Skeletal muscle cell (primary cell): ENCODE data around the gene GFI1.
"Not testable (repeated sequence)": the region's sequence is repeated elsewhere in the genome, so short reads cannot be mapped to it uniquely, and the experiment has no call there.

ENCODE experiments used
- DNase-seq: peaks from one replicate; pipeline ENCODE4 v3.0.0-alpha.2; 2010; ENCODE audit warnings: low read depth
- H3K4me3 ChIP-seq: 2 replicates; pipeline ENCODE4 v1.5.1; 2011; ENCODE audit warnings: low read depth, mild to moderate bottlenecking, control low read depth, low read length, moderate library complexity

The GFI1 gene

DNA sequence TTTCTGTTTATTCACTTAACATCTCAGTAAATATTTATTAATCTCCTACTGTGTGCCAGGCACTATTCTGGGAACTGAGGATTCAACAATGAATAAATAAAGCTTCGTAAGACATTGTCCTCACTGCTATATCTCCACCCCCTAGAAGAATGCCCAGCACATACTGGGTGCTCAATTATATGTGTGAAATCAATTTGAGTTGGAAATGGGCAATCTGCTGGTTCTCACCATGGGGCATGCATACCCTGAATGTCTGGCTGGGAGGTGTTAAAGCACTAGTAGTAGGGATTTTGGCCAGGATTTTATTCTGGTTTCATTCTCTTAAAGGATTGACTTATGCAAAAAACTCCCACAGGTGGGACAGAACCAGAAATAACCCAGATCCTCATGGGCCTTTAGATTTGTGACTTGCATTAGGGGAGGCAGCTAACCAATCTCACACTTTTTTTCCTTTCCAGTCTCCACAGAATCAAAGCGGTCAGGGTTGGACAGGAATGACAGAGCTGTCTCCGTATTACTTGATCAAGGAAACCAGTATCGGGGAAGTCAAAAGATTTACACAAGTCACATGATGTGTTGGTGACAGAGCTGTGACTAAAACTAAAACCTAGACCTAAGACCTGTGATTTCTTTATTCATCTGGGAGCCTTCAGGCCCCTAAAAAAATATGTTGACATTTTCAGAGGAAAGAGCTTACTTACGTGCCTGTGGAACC, 12.8 kb downstream of the GFI1 start:
- DNase-seq, result no peak

DNA sequence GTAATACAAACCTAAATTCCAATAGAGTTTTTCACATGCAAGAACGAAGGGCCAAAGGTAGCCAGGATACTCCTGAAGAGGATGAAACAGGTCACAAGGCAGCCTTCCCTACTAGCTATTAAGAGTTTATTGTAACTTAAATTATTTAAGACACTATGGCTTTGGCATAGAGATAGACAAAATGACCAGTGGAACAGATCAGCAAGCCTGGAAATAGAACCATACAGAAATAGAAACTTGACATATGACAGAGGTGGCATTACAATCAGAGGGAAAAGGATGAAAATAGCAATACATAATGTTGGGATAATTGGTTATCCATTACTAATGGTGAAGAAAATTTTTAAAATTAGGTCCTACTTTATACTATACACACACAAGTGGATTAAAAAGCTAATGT, 16.5 kb downstream of the GFI1 start:
- no peak for DNase-seq
- H3K4me3 ChIP-seq, result no peak overlapping the region

More for the DNA sequence above, 12.8 kb downstream of the GFI1 start:
- H3K4me3 ChIP-seq, result no peak overlapping the region

DNA sequence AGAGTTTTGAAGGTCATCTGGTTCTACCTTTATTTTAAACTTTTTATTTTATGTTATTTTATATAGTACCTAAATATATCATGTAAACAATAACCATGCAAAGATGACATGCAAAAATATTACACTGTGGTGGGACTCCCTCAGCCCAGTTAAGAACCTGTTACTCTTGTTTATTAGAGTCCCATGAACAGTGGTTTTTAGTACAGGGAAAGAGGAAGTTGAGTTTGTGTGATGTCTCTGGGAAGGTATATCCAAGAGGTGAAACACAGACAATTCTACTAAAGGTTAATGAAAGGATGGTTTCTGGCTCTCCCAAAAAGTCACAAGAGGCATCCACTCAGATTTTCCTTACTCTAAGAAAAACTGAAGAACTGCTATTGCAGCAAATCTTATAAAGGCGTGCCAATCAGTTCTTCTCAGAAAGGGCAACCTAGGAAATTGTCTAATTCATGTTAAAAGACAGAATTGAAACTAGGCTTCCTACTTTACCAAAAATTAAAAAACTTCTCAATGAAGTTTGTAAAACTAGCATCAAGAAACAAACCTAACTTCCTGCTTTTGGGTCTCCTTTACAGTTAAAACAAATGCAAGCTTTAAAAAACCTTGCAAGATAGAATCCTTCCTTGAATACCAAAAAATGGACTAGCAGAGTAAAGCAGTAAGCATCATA, 19.9 kb downstream of the GFI1 start:
- no peak overlapping the region for H3K4me3 ChIP-seq
- no peak for DNase-seq

DNA sequence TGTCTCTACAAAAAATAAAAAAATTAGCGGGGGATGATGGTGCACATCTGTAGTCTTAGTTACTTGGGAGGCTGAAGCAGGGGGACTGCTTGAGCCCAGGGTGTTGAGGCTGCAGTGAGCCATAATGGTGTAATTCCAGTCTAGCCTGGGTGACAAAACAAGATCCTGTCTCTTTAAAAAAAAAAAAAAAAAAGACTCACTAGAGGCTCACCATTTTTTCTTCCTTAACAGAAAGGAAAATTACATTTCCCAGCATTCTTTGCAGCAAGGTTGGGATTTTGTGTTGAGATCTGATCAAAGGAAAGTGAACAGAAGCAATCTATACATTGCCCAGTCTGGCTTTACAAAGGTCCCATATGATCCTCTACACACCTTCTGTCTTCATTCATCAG, 21.5 kb downstream of the GFI1 start:
- no peak overlapping the region for H3K4me3 ChIP-seq
- no peak for DNase-seq

DNA sequence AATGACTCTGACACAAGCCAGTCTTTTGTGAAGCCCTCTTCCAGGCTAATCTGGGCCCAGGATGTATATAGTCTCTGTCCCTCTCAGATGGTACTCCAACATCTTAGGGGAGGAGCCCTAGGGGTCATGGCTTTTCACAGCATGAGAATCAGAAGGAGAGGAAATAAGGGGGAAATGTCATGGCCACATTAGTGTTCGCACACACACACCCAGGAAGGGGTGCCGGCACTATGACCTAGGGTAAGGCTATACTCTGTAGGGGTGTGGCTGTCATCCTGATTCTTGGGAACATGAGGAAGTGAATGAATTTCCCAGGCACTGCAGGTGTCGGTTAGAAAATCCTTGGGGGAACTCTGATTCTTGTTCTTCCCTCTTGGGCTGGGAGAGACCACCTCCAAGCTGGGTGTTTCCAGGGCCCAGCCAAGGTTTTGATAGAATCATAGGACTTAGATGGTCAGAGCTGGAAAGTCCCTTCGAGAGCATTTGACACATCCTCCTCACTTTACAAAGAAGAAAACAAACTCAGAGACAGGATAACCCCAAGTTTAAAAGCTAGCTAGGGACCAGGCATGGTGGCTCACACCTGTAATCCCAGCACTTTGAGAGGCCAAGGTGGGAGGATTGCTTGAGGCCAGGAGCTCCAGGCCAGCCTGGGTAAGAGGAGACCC, 22.0 kb downstream of the GFI1 start:
- DNase-seq, result no peak
- H3K4me3 ChIP-seq, result no peak overlapping the region

DNA sequence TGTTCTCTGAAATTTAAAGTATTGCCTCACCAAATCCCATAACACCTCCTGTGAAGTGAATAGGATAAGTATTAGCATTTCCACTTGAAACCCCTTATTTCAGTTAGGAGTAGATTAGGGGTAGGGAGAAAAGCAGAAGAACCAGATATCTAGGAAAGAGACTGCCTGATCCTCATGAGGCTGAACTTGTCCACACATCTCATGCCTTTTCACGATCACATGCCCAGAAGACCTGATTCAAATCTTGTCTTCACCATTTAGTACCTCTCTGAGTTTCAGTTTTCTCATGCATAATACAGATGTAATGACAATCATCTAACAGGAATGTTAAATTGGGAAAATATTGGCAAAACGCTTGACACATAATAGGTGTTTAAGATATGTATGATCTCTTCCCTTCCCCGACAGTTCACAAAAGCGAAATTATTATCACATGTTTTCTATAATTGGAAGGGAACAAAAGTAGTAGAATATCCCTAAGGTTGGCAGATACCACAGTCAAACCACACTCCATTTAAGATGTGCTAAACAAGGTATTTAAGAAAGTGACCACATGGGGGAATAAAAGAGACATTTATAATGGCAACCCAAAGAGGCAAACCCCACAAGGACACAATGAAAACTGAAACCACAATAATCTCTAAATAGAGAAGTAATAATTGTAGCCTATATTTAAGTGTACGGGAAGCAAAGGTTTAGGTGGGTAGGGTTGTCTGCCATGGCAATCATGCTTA, 25.2 kb downstream of the GFI1 start:
- DNase-seq, result no peak
- H3K4me3 ChIP-seq, result no peak overlapping the region

DNA sequence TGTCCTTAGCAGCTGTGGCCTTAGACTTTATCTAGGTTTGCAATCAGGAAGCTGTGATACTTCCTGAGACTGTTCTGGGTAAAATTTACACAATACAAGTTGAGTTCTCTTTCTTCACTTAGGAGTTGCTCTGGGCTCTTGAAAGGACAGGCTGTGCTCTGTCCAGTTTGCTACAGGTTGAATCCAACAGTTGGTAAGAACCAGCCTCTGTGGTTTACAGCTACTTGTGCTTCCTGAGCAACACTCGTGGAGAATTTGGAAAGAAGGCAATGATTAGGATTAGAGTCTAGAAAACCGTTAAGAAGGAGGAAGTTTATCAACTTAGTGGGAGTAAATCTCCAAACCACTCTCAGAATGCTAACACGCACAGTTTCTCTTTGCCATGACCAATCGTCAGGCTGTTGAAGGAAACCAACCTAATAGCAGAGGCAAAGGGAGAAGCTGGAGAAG, 26.8 kb downstream of the GFI1 start:
- no peak for DNase-seq
- H3K4me3 ChIP-seq, result no peak overlapping the region

DNA sequence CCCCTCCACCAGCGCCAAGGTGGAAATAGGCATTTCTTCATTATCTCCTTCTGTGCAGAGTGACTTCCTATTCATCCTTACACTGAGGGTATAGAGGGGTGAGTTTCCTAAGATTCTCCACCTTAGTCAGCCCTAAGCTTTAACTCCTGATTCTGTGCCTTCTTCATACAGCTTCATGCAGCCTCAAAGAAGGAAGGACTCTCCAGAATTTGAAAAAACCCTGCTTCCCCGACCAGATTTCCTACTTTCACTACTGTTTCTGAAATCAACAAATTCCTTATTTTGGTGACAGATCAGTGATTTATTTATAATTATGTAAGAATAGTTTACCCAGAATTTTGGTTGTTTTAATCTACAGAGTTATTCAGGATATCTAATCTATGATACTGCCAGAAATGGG, 28.6 kb downstream of the GFI1 start:
- DNase-seq, result no peak
- no peak overlapping the region for H3K4me3 ChIP-seq

DNA sequence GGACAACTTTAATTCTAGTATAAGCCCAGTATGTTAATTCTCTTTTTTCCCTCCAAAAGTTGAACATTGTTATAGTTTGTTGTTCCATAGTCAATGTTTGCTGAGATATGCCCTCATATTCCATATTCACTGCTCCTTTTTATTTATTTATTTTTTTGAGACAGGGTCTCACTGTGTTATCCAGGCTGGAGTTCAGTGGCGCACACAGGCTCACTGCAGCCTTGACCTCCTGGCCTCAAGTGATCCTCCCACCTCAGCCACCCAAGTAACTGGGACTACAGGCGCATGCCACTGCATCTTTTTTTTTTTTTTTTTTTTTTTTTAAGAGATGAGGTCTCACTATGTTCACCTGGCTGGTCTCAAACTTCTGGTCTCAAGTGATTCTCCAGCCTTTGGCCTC, 38.7 kb downstream of the GFI1 start:
- no peak for DNase-seq

DNA sequence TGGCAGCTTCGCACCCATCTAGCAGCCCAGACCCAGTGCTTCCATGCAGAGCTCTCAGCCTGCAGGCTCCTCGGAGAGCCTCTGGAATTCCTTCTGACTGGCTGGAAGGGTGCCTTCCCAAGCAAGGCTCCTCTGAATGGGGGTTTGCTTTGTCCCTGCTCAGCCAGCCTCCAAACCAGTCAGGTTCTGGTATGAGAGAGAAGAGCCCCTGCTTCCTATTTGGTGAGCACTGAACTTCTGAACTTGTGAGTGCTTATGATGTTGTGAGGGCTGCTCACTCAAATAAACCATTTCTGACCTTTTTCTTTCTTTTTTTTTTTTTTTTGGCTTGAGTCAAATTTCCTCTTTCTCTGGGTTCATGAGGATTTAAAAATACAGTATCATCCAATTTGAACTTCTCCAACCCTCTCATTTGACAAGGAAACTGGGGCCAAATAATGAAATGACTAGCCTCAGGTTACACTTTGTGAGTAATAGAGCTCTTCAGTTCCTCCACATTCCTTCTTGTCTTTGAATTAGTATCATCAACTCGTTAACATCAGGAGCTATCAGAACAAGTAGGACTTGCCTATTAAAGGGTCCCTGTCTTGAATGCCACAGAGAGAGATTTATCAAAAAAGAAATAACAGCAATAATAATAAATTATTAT, 39.6 kb downstream of the GFI1 start:
- DNase-seq, result no peak
- H3K4me3 ChIP-seq, result no peak overlapping the region

More for the DNA sequence above, 38.7 kb downstream of the GFI1 start:
- H3K4me3 ChIP-seq, result no peak overlapping the region

DNA sequence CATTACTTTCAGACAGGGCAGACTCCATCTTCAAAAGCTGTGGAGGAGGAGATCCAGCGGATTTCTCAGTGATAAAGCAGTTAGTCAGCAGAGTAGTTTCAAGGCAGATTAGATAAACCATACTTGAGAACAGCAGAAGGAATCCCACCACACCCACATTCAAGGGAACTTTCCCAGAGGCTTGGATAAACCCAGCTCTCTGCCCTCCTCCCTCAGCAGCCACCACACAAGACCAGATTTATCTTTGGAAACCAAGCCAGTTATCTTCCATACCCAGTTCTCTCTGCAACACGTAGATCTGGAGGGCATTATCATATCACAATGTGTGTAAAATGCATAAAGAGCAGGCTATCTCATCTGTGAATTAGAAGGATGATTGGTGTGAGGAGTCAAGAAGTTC, 40.2 kb downstream of the GFI1 start:
- no peak for DNase-seq
- H3K4me3 ChIP-seq, result no peak overlapping the region

DNA sequence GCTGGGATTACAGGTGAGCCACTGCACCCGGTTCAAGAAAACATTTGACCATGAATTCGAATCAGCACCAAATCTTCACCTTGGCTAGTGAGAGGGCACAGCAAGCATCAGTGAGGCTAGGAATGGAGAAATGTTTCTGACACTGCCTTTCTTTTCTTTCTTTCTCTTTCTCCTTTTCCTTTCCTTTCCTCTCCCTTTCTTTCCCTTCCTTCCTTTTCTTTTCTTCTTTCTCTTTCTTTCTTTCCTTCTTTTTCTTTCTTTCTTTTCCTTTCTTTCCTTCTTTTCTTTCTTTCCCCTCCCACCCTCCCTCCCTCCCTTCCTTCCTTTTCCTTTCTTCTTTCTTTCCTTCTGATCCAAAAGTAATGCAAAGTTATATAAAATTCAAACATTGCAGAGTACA, 40.9 kb downstream of the GFI1 start:
- no peak overlapping the region for H3K4me3 ChIP-seq
- DNase-seq, result no peak

DNA sequence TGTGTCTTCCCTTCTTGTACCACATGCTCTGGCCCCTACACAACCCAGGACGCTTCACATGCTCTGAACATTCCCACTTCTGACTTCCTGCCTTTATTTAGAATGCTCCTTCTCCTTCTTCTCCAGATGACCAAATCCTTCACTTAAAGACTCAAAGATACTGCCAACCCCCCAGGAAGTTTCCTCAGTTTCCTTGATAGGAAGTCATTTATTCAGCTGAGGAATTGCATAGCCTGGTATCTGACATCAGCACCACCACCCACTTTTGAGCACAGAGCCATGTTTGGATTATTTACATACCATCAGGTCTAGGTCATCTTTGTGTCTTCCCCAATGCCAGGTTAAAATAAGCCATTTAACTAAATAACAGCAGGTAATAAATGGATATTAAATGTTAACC, 42.4 kb downstream of the GFI1 start:
- no peak overlapping the region for H3K4me3 ChIP-seq
- no peak for DNase-seq

DNA sequence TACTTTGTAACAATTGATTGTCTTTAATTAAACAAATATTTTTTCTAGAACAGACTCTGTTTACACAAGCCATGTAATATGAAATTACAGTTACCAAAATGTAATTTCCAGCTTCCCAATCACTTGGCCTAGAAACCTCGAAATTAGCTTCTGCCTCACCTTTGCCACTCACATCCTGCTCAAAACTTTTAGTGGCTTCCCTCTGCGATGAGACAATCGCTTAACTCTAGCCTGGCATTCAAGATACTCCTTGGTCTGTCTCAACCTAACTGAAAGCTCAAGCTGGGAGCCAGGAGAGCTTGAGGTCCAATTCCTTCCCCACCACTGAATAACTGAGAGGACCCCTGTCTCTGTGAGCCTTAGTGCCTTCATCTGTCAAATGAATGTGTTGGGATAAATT, 42.8 kb downstream of the GFI1 start:
- DNase-seq, result no peak

DNA sequence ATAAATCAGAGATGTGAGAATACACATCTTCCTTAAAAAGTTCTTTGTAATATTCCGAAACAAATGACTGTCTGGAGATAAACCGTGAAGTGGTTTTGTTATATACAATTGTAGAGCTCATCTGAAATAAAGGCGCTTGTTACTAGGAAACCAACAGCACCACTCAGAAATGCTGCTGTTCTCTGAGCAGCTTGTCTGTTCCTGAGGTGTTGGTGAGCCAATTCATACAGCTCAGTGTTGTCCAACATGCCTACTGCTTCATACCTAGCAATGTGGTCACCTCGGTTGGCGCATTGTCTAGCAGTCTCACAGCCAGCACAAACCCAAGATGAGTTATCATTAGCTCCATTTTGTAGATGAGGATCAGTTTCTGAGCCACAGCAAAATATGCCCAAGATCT, 44.4 kb downstream of the GFI1 start:
- no peak overlapping the region for H3K4me3 ChIP-seq
- no peak for DNase-seq

More for the DNA sequence above, 42.8 kb downstream of the GFI1 start:
- H3K4me3 ChIP-seq, result no peak overlapping the region

DNA sequence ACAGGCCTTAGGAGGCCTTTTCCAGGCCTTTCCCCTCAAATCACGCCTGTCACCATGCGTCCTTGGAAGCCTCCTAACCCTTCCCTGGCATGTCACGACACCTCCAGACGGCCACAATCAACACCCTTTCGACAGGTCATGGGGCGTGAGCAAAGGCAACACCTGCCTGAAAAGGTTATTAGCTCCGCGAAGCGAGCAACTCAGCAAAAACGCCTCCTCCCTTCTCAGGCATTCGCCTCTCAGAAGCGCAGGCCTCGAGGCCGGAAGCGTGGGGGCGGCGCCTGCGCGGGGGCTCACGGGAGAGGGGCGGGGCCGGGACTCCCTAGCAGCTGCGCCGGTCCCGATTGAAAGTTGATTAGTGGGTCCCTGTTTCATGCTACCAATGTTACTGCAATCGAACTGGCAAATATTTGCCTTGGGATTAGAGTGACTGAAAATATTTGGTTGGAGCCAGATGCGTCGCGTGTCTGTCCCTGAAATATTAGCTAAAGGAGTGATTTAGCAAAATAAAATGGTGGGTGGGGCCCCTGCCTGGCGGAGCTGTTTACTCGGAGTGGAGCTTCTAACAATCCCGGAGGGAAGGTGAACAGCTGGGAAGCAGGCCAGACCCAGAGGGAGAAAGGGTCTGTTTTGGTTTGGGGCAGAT, 44.9 kb downstream of the GFI1 start:
- no peak for DNase-seq
- no peak overlapping the region for H3K4me3 ChIP-seq

DNA sequence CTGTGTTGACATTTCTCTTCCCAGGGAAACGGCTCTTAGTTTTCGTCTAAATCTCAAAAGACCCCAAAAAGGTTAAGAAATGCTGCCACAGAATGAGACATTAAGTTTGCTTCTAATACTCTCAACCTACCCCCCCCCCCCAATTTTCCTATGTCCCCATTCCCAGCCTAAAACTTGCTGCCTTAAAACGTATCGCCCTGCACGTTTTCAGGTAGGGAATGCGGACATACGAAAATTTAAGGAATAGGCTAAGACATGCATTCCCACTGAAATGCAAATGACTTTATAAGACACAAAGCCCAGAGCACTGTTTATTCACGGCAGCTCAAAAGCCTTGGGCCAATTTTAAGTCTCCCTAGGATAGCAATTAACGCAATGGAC, 45.4 kb downstream of the GFI1 start:
- DNase-seq, result no peak
- no peak overlapping the region for H3K4me3 ChIP-seq

DNA sequence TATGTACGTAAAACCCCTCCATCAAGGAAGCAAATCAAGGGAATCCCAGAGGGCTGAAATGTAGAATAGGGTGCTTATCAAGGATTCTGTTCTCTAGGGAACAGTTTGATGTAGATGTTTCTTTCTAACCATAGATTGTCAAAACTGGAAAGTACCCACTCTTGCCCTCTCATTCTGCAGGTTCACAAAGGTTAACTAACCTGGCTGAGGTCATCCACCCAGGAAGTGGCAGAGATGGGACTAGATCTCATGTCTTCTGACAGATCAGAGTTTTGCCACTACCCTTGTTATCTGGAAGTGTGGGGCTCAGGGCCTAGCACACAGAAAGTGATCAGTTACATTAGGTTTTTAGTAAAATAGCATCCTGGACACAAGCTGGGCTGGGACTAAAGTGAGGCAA, 47.4 kb downstream of the GFI1 start:
- H3K4me3 ChIP-seq, result no peak overlapping the region
- DNase-seq, result no peak

DNA sequence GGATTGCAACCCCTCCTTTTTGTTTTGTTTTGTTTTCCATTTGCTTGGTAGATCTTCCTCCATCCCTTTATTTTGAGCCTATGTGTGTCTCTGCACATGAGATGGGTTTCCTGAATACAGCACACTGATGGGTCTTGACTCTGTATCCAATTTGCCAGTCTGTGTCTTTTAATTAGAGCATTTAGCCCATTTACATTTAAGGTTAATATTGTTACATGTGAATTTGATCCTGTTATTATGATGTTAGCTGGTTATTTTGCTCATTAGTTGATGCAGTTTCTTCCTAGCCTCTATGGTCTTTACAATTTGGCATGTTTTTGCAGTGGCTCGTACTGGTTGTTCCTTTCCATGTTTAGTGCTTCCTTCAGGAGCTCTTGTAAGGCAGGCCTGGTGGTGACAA, 52.2 kb downstream of the GFI1 start:
- not testable (repeated sequence) for H3K4me3 ChIP-seq, DNase-seq
